B cell (primary cell): Measurements from ENCODE around the gene ACE. TPM values are rescaled to one million over a fixed set of nuclear protein-coding genes. Genes with fewer than 3 reads are reported as not detected.

Experiments used
- ATAC-seq: fragments of 200-7000 bp; cut with Tn5 transposase; one replicate; pipeline ENCODE4 v1.10.0; 2021; ENCODE audit warnings: low read depth, mild to moderate bottlenecking, moderate number of reproducible peaks, moderate library complexity
- CTCF ChIA-PET: fragments of 350-600 bp; sonication (Branson Sonifier 250); formaldehyde crosslinking; loops from one replicate; lab custom pipeline; 2021; ENCODE audit warnings: antibody characterized with exemption, inconsistent platforms; lab: Charles Lee
- POLR2A ChIA-PET: fragments of 350-600 bp; sonication (Branson Sonifier 250); formaldehyde crosslinking; loops from one replicate; lab custom pipeline; 2021; ENCODE audit warnings: antibody characterized with exemption; lab: Charles Lee
- DNase-seq: peaks from one replicate; pipeline ENCODE4 v3.0.0; 2013
- H2AFZ ChIP-seq: 2 replicates; pipeline ENCODE4 v1.6.1; 2012; ENCODE audit warnings: mild to moderate bottlenecking, low read depth, low read length; ENCODE audit not compliant: insufficient read depth, poor library complexity, severe bottlenecking
- H3K27ac ChIP-seq, 2 donors: 1 replicate in 1 of 2; 2 replicates in 1 of 2; pipeline ENCODE4 v1.5.1; 2012 to 2013; ENCODE audit warnings: low read length in 2 of 2, mild to moderate bottlenecking in 2 of 2, moderate library complexity in 1 of 2
- H3K27me3 ChIP-seq, 4 experiments: fragments of 200-600 bp in 1 of 4; sonication (generic) in 1 of 4; replicated peaks in 1 of 4; 1 replicate in 2 of 4; 2 replicates in 2 of 4; pipeline versions ENCODE4 v1.6.1 to v1.7.0; 2013 to 2016; ENCODE audit warnings: low read length in 3 of 4, mild to moderate bottlenecking in 2 of 4, mixed read lengths in 1 of 4, moderate library complexity in 1 of 4; ENCODE audit not compliant: insufficient read depth in 4 of 4, control insufficient read depth in 3 of 4; ENCODE audit errors: control extremely low read depth in 1 of 4
- H3K36me3 ChIP-seq, 2 experiments: replicated peaks in 1 of 2; 1 replicate in 1 of 2; 2 replicates in 1 of 2; pipeline versions ENCODE4 v1.6.1 to v1.7.1; 2013; ENCODE audit warnings: low read length in 1 of 2; ENCODE audit not compliant: insufficient read depth in 2 of 2, control insufficient read depth in 1 of 2; ENCODE audit errors: control extremely low read depth in 1 of 2, extremely low read depth in 1 of 2
- H3K4me1 ChIP-seq, 2 donors: fragments of 200-600 bp in 1 of 2; sonication (generic) in 1 of 2; 1 replicate in 1 of 2; 2 replicates in 1 of 2; pipeline versions ENCODE4 v1.5.1 to v1.6.1; 2013 to 2017; ENCODE audit warnings: low read length in 2 of 2; ENCODE audit not compliant: control insufficient read depth in 2 of 2, insufficient read depth in 2 of 2
- H3K4me2 ChIP-seq: replicated peaks from 2 replicates; pipeline ENCODE3; 2012; ENCODE audit warnings: mild to moderate bottlenecking, low read depth, low read length; ENCODE audit not compliant: poor library complexity, severe bottlenecking
- H3K4me3 ChIP-seq, 5 experiments: fragments of 200-600 bp in 1 of 5; sonication (generic) in 1 of 5; 1 replicate in 3 of 5; 2 replicates in 2 of 5; pipeline versions ENCODE4 v1.5.1 to v1.7.0; 2011 to 2016; ENCODE audit warnings: low read length in 4 of 5, mild to moderate bottlenecking in 4 of 5, low read depth in 2 of 5, control low read depth in 1 of 5, moderate library complexity in 1 of 5; ENCODE audit not compliant: insufficient read depth in 1 of 5; ENCODE audit errors: control extremely low read depth in 1 of 5, extremely low read depth in 1 of 5
- H3K79me2 ChIP-seq: fragments of 200-600 bp; sonication (generic); one replicate; pipeline ENCODE4 v1.6.0; 2016; ENCODE audit warnings: low read length; ENCODE audit not compliant: control insufficient read depth, insufficient read depth
- H3K9ac ChIP-seq: fragments of 200-600 bp; sonication (generic); 2 replicates; pipeline ENCODE4 v1.6.1; 2017; ENCODE audit warnings: mild to moderate bottlenecking, low read length, moderate library complexity
- H3K9me3 ChIP-seq, 3 donors: one replicate each; pipeline versions ENCODE4 v1.6.1 to v1.7.1; 2013; ENCODE audit warnings: low read length in 2 of 3; ENCODE audit not compliant: control insufficient read depth in 2 of 3, insufficient read depth in 1 of 3; ENCODE audit errors: control extremely low read depth in 1 of 3
- H4K20me1 ChIP-seq: 2 replicates; pipeline ENCODE4 v1.6.0; 2012; ENCODE audit warnings: mild to moderate bottlenecking, low read length; ENCODE audit not compliant: insufficient read depth, control insufficient read depth, poor library complexity, severe bottlenecking
- H3K27ac Mint-ChIP-seq: one replicate; pipeline ENCODE4 v1.8.0; 2021; ENCODE audit warnings: mixed read lengths
- H3K27me3 Mint-ChIP-seq: one replicate; pipeline ENCODE4 v1.8.0; 2021; ENCODE audit warnings: mixed read lengths
- H3K4me1 Mint-ChIP-seq: one replicate; pipeline ENCODE4 v1.8.0; 2021; ENCODE audit warnings: mixed read lengths
- H3K4me3 Mint-ChIP-seq: one replicate; pipeline ENCODE4 v1.8.0; 2021; ENCODE audit warnings: mixed read lengths
- H3K9me3 Mint-ChIP-seq: one replicate; pipeline ENCODE4 v1.8.0; 2022; ENCODE audit warnings: mixed read lengths; ENCODE audit not compliant: insufficient read depth
- CTCF ChIP-seq: fragments of 200-600 bp; IDR thresholded peaks from one replicate; pipeline ENCODE4 v1.8.0; 2022; ENCODE audit warnings: antibody characterized with exemption, mild to moderate bottlenecking
- EZH2 ChIP-seq: IDR thresholded peaks from 2 replicates; pipeline ENCODE4 v1.6.1; 2012; ENCODE audit warnings: borderline replicate concordance, low read depth, mild to moderate bottlenecking, moderate library complexity, low read length; ENCODE audit not compliant: insufficient read depth, poor library complexity, severe bottlenecking
- WGBS: methylation state at CpG from one replicate; pipeline ENCODE4 v1.1.5; 2013; ENCODE audit warnings: missing lambda C conversion rate; ENCODE audit not compliant: insufficient coverage; 5-methylcytosine and 5-hydroxymethylcytosine counted together
- intact Hi-C: fragments of 100-400 bp; cut with micrococcal nuclease; formaldehyde crosslinking; loops from one replicate; pipeline ENCODE4 v1.10.0; 2022
- polyA plus RNA-seq: library from polyadenylated mRNA; depleted of rRNA; stranded (reverse); fragments of >200 nt; gene quantifications from 2 replicates; pipeline ENCODE4 v1.2.3, GENCODE V29; 2012
- total RNA-seq, 2 donors: library from RNA; stranded (reverse); fragments of 120-200 nt in 1 of 2; gene quantifications; 1 replicate in 1 of 2; 2 replicates in 1 of 2; pipeline versions ENCODE4 v1.2.3 to v1.2.4, GENCODE V29; 2013 to 2022

ACE gene
- total and polyA plus RNA-seq, 2 donors (not counting 1 experiment from before 2014, with no cell fraction given), result 0.67 to 2.6 TPM

- H3K9me3 ChIP-seq, result no peaks in the 10 kb centered on the region
- Mint-ChIP-seq H3K27me3 (peaks cover 22% of the 10 kb centered on the region), H3K4me1 (peaks cover 4% of the 10 kb centered on the region), H3K27ac (no peak overlapping the region), H3K9me3 (no peaks in the 10 kb centered on the region), H3K4me3 (no peak overlapping the region)
- TF ChIP-seq CTCF, result no peak
- TF ChIP-seq EZH2, result no peak
- H3K4me3 ChIP-seq, result no peak overlapping the region
- no peak overlapping the region for H2AFZ ChIP-seq
- peaks cover 8 to 10% of the 10 kb centered on the region in 2 donors for H3K4me1 ChIP-seq
- 92% methylated on average over 20 of the region's 20 CpGs for WGBS
- ChIA-PET CTCF (no interaction called here), POLR2A (no interaction called here)
- intact Hi-C loops, result no loop called here
- no peak overlapping the region for H3K27ac ChIP-seq
- H4K20me1 ChIP-seq, result no peaks in the 10 kb centered on the region
- no peak for ATAC-seq
- no peaks in the 10 kb centered on the region for H3K79me2 ChIP-seq
- no peak overlapping the region for H3K9ac ChIP-seq
- no peaks in the 10 kb centered on the region for H3K36me3 ChIP-seq
- H3K27me3 ChIP-seq, result peaks cover 0 to 15% (median 8%) of the 10 kb centered on the region in 4 experiments
- H3K4me2 ChIP-seq, result no peak overlapping the region
- DNase-seq, result no peak
Measured at GRCh38 chr17:63533433-63534077, 56.7 kb downstream of the ACE start.

- no peak for DNase-seq
- Mint-ChIP-seq H3K4me3 (no peak overlapping the region), H3K4me1 (peaks cover 5% of the 10 kb centered on the region), H3K27me3 (peaks cover 28% of the 10 kb centered on the region), H3K9me3 (no peaks in the 10 kb centered on the region), H3K27ac (no peak overlapping the region)
- Histone ChIP-seq H3K9me3 (no peaks in the 10 kb centered on the region), H3K4me3 (no peak overlapping the region), H3K27ac (no peak overlapping the region), H3K4me2 (no peak overlapping the region), H2AFZ (no peak overlapping the region), H3K79me2 (no peaks in the 10 kb centered on the region), H3K4me1 (peaks cover 12% of the 10 kb centered on the region in 2 donors), H4K20me1 (no peaks in the 10 kb centered on the region), H3K36me3 (no peaks in the 10 kb centered on the region), H3K27me3 (peaks cover 0 to 21% (median 11%) of the 10 kb centered on the region in 4 experiments), H3K9ac (no peak overlapping the region)
- WGBS, result 93% methylated on average over 17 of the region's 17 CpGs
- intact Hi-C loops, result no loop called here
- ChIA-PET CTCF (no interaction called here), POLR2A (no interaction called here)
- TF ChIP-seq CTCF, result no peak
- TF ChIP-seq EZH2, result no peak
- no peak for ATAC-seq
Measured at GRCh38 chr17:63534078-63534570, 57.3 kb downstream of the ACE start.
